Fibroblast of skin of abdomen (primary cell): ENCODE data around the gene SMARCD2.

Source experiments
- DNase-seq: peaks from one replicate; pipeline ENCODE4 v3.0.0-alpha.2; 2013

Gene SMARCD2

DNA sequence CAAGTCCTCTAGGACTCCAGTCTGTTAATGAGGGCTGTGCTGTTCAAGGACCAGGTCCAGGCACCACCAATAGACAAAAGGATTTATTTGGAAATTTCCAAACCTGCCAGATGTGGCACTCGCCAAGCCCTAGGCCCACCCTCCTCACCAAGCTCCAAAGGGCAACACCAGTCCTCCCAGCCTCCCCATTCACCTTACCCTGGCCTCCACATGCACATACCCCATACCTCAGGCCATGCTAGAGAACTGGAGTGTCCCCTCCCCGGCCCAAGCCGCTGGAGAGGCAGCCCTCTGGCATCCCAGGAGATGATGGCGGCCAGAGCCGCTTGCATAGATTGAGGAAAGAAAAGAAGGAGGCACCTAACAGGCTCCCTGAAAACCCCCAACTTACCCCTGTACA lies 10.5 kb downstream of the SMARCD2 start:
- no peak for DNase-seq

DNA sequence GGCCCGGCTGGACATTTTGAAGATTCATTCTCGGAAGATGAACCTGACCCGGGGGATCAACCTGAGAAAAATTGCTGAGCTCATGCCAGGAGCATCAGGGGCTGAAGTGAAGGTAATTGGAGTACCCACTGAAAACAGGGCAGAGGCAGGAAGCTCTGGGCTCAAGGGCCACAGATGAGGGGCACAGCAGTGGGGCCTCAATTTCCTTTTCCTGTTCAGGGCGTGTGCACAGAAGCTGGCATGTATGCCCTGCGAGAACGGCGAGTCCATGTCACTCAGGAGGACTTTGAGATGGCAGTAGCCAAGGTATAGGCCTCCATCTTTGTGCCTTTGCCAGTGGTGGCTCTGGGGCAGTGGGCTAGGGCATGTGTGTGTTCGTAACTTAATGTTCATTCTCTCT lies 11.0 kb downstream of the SMARCD2 start:
- DNase-seq: no peak

DNA sequence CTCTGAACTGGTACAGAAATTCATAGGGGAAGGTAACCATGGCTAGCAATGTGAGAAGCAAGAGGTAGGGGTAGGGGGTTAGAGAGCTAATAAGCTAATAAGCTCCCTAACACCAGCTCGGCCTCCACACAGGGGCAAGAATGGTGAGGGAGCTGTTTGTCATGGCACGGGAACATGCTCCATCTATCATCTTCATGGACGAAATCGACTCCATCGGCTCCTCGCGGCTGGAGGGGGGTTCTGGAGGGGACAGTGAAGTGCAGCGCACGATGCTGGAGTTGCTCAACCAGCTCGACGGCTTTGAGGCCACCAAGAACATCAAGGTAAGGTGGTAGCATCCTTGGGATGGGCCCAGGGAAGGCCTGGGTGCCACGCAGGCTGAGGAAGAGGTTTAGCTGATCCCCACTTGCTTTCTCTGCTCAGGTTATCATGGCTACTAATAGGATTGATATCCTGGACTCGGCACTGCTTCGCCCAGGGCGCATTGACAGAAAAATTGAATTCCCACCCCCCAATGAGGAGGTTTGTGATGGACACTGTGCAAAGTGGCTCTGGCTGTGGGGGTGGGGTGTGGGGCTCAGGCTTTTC lies 11.5 kb downstream of the SMARCD2 start:
- DNase-seq: no peak

DNA sequence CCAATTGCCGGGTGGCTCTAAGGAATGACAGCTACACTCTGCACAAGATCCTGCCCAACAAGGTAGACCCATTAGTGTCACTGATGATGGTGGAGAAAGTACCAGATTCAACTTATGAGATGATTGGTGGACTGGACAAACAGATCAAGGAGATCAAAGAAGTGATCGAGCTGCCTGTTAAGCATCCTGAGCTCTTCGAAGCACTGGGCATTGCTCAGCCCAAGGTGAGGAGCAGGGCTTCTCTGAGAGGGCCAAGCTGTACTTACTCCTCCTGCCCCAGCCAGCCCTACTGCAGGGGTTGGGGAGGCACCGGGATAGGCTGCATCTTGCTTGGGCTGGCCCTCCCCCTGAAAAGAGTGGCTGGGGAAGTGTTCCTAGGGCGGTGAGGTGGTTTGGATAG lies 12.2 kb downstream of the SMARCD2 start:
- DNase-seq: no peak

DNA sequence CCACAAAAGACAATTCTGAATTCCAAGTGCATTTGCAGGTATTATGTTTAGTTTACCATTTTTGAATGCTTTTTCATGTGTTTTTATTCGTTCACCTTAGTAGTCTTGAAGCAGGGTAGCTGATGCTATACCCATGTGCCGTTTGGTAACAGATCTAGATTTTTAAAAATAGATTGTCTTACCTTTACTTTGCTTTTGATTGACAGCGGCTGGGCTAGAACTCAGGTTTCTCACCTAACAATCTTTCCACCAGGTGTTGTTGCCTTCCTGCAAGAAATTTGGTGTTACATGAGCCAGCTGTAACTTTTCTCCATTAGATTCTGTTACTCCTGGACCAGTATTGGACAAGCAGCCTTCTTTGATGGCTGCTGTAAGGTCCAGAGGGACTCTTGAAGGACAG lies 13.5 kb downstream of the SMARCD2 start:
- no peak for DNase-seq

DNA sequence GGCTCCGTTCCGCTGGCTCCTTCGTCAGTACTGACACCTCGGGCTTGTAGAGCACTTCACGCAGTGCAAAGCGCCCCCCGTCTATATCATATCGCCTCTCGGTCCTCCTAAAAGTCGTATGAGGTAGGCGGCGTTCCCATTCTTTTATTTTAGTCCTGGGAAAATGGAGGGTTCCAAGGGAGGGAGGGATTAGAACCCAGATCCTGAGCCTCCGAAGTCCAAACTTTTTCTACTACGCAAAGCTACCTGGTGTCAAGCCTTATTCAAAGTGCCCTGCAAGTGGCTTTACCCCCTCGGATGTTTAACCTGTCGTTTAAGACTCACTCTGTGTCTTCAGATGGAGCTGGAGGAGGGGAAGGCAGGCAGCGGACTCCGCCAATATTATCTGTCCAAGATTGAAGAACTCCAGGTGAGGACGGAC lies 14.7 kb downstream of the SMARCD2 start:
- no peak for DNase-seq

DNA sequence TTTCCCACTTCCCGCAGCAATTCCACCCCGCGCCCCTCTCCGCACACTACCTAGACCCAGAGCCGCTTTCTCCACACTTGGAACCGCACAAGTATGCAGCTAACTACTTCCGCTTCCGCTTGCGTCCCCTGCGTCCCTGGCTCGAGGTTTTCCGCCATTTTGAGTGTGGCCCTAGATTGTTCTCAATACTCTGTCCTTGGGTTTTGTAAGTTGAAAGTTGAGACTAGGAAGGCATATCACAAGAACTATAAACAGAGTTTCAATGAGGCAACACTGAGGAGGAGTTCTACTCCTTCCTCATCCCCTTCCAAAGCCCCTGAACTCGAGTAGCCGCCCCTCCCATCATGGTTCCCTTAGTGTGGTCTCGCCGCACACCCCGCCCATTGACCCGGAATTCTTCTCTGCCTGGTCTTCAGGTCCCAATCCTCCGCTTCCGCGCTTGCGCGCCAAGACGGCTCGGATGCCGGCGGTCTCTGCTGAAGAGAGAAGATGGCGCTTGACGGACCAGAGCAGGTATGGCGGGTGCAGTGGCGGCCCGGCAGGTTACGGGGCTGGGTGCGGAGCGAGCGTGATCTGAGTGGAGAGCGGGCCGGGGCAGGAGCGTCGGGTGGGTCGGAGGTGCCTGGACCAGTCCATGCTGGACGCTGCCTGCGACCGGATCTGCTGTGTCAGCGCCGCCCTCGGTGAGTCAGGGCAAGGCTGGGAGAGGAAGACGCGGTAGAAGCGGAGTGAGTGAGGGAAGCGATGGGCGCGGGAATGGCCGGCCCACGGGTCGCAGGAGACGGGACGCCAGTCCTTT lies 15.3 kb downstream of the SMARCD2 start, which contains the start of the genes FTSJ3 and PSMC5:
Gene FTSJ3 (minus strand): TSS at position 662 of the 799 bp plus-strand sequence. CDS start 761 bp downstream, outside the sequence.
Gene PSMC5 (plus strand): TSS at position 430 of the 799 bp plus-strand sequence. CDS start 60 bp downstream, at position 490.
- DNase-seq: peak; percentile 94

DNA sequence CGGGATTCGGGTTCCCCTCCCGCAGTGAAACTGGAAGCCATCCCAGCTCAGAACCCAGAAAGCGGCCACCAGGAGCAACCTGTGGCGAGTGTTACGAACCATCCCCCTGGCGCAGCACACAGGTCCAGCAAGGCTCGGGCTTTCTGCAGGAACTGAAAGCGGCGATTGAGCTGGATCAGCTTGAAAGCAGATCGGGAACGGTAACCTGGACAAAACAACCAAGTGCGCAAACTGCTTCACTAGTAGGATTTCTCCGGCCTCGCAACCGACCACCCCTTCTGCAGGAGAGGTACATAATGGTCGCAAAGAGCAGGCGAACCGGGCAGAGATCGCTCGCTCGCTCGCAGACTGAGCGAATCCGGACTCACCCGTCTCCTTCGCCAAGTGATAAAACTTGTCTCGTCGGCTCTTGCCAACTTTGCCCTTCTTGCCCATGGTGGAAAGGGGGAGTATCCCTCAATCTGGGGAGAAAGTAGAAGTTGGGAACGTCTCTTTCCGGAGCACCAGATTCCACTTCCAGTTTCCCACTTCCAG lies 15.9 kb downstream of the SMARCD2 start:
- DNase-seq: no peak

DNA sequence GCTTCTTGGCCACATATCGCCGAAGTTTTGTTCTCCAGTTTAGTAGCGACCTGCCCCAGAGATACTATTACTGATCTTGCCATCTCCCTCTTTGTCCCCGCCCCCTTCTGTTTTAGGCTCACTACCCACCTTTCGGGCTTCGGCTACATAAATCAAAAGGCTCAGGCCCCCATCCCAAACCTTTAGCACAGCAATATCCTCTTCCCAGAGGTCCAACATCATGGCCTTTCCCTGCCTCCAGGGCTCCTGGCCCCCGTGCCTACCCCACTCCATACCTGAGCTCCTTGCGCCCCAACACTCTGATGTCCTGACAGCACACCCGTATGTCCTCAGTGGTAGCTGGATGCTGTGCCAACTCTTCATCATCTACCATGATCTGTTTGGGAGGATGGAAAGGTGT lies 18.1 kb downstream of the SMARCD2 start:
- DNase-seq: no peak

DNA sequence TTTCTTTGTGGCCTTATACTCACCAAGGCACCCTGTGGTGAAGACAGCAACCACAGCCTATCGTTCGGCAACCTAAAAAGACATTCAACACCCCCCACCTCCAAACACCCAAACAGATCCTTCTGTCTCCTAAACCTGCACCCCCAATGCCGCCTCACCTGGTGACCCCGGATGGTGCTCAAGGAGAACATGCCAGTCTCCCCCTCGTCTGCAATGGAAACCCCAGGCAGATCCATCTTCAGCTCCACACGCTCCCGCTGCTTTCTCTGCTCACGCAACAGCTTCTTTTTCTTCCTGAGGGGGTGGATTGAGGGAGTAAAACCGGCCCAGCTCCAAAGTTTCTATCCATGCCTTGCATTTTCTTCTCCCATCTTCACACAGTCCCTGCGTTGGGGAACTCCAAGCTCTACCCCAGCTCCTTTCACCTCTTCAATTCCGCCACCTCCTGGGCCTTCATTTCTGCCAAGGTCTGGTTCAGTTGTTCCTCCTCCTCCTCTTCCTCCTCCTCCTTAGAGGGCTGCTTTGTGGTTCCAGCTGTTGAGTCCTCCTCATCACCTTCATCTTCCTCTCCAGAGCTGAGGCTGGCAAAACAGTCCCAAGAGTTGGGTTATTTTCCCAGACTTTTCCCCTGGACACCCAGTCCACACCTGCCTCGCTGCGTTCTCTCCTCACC lies 18.7 kb downstream of the SMARCD2 start:
- no peak for DNase-seq

DNA sequence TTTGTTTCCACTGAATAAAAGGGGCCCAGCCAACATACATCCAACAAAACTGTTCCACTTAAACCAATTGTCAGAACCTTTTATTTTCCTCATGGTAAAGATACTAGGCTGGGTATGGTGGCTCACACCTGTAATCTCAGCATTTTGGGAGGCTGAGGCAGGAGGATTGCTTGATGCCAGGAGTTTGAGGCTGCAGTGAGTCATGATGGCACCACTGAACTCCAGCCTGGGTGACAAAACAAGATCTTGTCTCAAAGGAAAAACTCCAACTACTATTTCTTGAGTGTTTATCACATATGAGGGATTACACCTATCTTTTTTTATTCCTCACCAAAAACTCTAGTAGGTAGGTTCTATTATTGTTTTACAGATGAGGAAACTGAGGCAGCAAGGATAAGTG lies 19.9 kb downstream of the SMARCD2 start:
- no peak for DNase-seq

DNA sequence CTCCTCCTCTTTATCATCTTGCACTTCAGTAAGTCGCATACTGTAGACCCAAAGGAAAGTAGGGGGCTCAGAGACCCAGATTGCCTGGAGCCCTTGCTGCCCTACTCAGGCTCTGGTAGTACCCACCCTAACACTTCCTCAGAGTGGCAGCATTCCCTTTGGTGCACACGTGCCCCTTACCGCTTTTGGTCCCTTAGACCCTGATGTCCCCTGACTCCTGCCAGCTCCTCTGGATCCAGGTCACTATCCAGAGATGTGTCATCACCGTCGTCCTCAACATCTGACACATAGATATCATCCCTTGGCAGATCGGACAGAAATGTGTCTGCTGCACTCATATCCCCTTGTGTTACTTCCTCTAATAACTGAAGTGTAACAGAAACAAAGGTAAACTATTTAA lies 20.7 kb downstream of the SMARCD2 start:
- DNase-seq: no peak

DNA sequence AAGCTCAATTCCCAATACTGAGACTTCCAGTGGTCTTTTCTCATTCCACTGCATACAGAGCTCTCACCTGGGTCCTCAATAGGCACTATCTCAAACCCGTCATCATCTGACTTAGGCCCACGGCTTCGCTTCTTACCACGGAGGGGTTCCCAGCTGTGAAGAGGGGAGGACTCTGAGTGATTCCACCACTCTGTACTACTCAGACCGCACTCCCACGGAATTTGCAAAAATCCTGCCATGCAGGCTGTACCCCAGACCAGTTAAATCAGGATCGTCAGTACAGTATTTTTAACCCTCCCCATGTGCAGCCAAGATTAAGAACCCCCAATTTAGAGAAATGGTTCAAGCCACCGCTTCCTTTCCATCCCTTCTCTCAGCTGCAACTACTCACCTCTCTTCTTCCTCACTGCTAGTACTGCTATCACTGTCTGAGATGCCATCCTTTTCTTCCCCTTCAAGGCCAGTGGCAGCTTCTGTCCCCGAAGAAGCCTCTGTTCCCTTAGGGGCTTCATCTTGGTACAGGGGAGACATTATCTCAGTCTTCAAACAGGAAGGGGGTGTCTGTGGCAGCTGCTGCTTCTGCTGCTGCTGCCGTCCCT lies 21.4 kb downstream of the SMARCD2 start:
- DNase-seq: no peak

DNA sequence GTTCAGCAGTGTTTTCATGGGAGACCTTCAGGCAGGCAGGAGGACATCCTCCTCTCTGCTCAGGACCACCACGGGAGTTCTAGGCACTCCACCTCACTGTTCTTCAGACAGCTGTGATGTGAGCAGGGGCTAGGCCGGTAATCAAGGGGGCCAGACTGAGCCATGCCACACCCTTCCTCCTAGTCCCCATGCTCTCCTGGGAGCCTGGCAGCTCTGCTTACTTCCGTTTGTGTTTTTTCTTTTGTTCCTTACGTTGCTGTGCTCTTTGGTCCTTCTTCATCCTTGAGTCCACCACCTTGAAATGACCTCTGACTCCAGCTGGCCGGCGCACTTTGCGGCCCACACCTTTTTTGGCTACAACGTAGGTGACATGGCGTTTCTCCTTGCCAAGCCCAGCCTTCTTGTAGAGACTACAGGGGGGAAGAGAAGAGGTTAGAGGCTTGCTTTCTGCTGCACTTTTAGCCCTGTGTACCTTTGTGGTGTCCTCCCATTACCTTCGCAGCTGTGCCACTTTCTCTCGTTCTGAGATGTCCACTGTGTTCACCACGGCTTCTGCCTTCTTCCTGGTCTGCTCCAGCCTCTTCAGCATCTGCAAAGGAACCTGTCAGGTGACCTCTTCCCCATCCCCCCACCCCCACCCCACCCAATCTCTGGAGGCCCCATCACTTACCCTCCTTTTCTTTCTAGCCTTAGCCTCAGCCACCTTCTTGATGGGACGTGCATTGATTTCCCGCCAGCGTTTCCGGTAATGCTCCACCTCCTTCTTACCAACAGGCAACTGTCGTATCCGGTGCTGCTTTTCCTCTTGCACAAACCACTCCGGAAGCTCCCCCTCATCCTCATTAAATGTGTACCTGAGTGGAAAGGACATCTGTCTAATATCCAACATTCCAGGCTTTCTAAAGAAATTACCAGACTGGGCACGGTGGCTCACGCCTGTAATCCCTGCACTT lies 22.6 kb downstream of the SMARCD2 start:
- no peak for DNase-seq

DNA sequence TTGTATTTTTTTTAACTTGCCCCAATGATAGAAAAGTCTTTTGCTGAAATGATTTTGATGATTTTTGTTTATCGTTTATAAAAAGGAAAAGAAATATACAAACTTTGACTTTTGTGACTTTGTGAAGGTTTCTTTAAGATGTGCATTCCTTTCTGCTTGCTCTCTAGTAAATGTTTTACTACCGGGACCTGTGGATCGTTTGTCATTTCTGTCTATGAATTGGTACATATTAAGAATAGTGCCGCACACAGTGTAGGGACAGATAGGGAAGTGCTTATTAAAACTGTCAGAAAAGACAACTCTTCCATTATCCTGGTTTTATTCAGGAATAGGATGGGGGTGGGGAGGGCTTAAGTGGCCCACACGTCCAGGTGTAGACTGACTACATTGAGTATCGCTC lies 23.4 kb downstream of the SMARCD2 start:
- DNase-seq: no peak

DNA sequence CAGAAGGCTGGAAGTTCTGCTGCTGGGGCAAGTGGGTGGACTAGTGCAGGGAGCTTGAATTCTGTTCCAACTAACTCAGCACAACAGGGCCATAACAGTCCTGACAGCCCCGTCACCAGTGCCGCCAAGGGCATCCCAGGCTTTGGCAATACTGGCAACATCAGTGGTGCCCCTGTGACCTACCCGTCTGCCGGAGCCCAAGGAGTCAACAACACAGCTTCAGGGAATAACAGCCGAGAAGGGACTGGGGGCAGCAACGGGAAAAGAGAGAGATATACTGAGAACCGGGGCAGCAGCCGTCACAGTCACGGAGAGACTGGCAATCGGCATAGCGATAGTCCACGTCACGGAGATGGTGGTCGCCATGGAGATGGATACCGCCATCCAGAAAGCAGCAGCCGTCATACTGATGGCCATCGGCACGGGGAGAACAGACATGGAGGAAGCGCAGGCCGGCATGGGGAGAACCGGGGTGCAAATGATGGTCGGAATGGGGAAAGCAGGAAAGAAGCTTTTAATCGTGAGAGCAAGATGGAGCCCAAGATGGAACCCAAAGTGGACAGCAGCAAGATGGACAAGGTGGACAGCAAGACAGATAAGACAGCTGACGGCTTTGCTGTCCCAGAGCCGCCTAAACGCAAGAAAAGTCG lies 24.6 kb downstream of the SMARCD2 start:
- no peak for DNase-seq

DNA sequence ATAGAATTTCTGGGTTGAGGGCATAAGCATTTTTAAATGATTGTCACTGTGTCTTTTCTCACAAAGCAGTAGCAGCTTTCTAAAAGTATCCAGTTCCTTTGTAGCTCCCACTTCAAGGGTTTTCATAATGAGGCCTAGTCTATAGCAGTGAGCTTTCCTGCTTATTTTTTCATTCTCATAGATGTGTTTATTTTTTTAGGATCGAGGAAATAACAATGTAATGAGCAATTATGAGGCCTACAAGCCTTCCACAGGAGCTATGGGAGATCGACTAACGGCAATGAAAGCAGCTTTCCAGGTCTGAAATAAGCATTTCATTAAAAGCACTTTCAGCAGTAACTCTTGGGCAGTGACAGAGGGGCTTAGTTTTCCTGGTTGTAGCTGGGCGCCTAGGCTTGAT lies 25.8 kb downstream of the SMARCD2 start:
- DNase-seq: no peak

DNA sequence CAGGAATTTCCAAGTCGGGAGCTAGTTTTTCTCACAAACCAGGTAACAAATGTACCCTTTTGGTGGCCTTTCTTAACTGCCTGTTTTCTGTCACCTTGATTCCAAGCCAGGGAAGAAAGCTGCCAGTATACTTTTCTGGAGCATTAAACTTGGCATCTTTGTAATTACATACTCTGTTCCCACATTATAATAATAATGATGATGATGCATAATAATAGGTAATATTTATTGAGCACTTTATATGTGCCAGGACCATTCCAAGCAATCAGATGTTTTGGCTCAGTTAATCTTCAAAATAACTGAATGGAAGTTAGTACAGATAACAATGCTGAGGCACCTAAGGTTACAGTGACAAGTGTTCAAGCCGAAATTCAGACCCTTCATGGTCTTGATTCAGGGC lies 26.4 kb downstream of the SMARCD2 start:
- no peak for DNase-seq

DNA sequence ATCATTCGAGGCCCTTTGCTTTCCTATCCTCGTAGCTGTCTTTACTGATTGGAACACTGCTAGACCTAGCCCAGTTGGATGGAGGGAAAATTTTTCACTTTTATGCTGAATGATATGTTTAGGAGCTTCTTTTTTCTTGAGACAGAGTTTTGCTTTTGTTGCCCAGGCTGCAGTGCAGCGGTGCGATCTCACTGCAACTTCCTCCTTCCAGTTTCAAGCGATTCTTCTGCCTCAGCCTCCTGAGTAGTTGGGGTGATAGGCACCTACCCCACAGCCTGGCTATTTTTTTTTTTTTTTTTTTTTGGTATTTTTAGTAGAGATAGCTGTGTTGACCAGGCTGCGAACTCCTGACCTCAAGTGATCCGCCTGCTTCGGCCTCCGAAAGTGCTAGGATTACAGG lies 32.5 kb downstream of the SMARCD2 start:
- no peak for DNase-seq

DNA sequence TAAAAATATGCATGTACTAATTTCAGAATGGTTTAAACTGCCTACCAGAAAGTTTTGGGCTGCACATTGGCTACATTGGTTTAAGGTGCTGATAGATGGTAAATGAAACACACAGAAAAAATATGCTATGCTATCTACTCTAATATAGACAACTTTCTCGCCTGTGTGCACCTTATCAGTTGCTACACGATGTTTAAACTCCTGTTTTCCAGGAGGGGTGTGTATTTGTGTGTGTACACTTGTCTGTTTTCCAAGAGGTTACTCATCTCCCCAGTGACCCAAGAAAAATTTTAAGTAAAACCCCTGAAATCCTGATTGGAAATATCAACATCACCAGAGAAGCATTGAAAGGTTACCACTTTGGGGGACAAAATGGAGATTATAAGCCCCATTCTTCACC lies 36.9 kb downstream of the SMARCD2 start:
- no peak for DNase-seq

DNA sequence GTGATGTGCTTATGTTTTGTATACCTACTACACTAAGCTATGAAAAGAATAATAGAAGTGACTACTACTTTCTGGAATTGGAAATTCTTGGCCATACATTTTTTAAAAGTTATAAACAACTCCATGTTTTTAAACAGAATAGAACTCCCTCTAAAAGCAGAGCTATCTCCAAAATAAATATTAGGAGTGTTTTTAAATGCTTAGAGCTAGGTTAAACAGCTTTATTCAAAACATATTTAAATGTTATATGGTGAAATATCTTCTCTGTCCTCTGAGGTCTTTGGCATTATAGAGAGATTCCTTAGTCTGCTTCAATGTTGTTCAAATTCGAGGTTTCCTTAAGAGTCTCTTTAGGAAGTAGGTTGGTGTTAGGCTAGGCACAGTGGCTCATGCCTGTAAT lies 38.2 kb downstream of the SMARCD2 start:
- no peak for DNase-seq
